HEK293 (cell line): ENCODE measurements around the gene MYLK.

Experiments used
- CTCF ChIA-PET: fragments of 350-600 bp; formaldehyde crosslinking; extraction: SDS; loops from one replicate; lab custom pipeline; 2021; ENCODE audit warnings: antibody characterized with exemption; lab: Yijun Ruan, JAX
- POLR2A ChIA-PET: fragments of 300-600 bp; formaldehyde crosslinking; extraction: SDS; loops from one replicate; lab custom pipeline; 2020; ENCODE audit warnings: antibody characterized with exemption, inconsistent platforms; lab: Yijun Ruan, JAX
- H3K27ac ChIP-seq: fragments of 200-500 bp; sonication (Bioruptor generic); 2 replicates; pipeline ENCODE4 v1.5.1; 2014; ENCODE audit warnings: low read depth, low read length, control low read depth, inconsistent platforms; ENCODE audit errors: extremely low read depth
- H3K36me3 ChIP-seq, 2 experiments: fragments of 200-500 bp in 1 of 2; sonication (Bioruptor generic) in 1 of 2; 1 replicate in 1 of 2; 2 replicates in 1 of 2; pipeline ENCODE4 v1.5.1; 2014 to 2017; ENCODE audit warnings: inconsistent platforms in 2 of 2, low read length in 2 of 2; ENCODE audit not compliant: control insufficient read depth in 2 of 2, insufficient read depth in 1 of 2
- H3K4me1 ChIP-seq: fragments of 200-500 bp; sonication (Bioruptor generic); 2 replicates; pipeline ENCODE4 v1.5.1; 2014; ENCODE audit warnings: mild to moderate bottlenecking, low read length, inconsistent platforms; ENCODE audit not compliant: control insufficient read depth, insufficient read depth
- H3K4me3 ChIP-seq: 2 replicates; pipeline ENCODE4 v1.5.1; 2011; ENCODE audit warnings: low read depth, mild to moderate bottlenecking, control low read depth, low read length, moderate library complexity
- H3K9me3 ChIP-seq: fragments of 200-500 bp; sonication (Bioruptor generic); 2 replicates; pipeline ENCODE4 v1.5.1; 2014; ENCODE audit warnings: low read depth, low read length, inconsistent platforms; ENCODE audit not compliant: control insufficient read depth, insufficient read depth
- EGR2 ChIP-seq: fragments of 450-650 bp; formaldehyde crosslinking; IDR thresholded peaks from 2 replicates; pipeline ENCODE4 v1.5.1; 2016; ENCODE audit warnings: low read depth, missing biosample characterization, missing genetic modification characterization
- FEZF1 ChIP-seq: fragments of 450-650 bp; formaldehyde crosslinking; IDR thresholded peaks from 2 replicates; pipeline ENCODE4 v1.5.1; 2016; ENCODE audit warnings: missing biosample characterization, missing genetic modification characterization
- GLIS1 ChIP-seq: fragments of 450-650 bp; formaldehyde crosslinking; IDR thresholded peaks from 2 replicates; pipeline ENCODE4 v1.5.1; 2016; ENCODE audit warnings: missing biosample characterization, missing genetic modification characterization
- KLF7 ChIP-seq: fragments of 450-650 bp; formaldehyde crosslinking; IDR thresholded peaks from 2 replicates; pipeline ENCODE4 v1.5.1; 2016; ENCODE audit warnings: missing biosample characterization, missing genetic modification characterization, borderline replicate concordance
- MYNN ChIP-seq: fragments of 450-650 bp; formaldehyde crosslinking; IDR thresholded peaks from 2 replicates; pipeline ENCODE4 v1.5.1; 2016; ENCODE audit warnings: missing biosample characterization, missing genetic modification characterization, borderline replicate concordance
- YY2 ChIP-seq: fragments of 450-650 bp; formaldehyde crosslinking; IDR thresholded peaks from 2 replicates; pipeline ENCODE4 v1.5.1; 2016; ENCODE audit warnings: missing biosample characterization, missing genetic modification characterization
- ZNF112 ChIP-seq: fragments of 450-650 bp; formaldehyde crosslinking; IDR thresholded peaks from 2 replicates; pipeline ENCODE4 v1.5.0; 2017; ENCODE audit warnings: missing biosample characterization, missing genetic modification characterization
- ZNF324 ChIP-seq: fragments of 450-650 bp; formaldehyde crosslinking; IDR thresholded peaks from 2 replicates; pipeline ENCODE4 v1.5.1; 2016; ENCODE audit warnings: missing biosample characterization, missing genetic modification characterization
- ZNF529 ChIP-seq: fragments of 450-650 bp; formaldehyde crosslinking; IDR thresholded peaks from 2 replicates; pipeline ENCODE4 v1.5.1; 2017; ENCODE audit warnings: missing genetic modification characterization, missing biosample characterization; ENCODE audit not compliant: insufficient replicate concordance
- ZNF707 ChIP-seq: fragments of 450-650 bp; formaldehyde crosslinking; IDR thresholded peaks from 2 replicates; pipeline ENCODE4 v1.5.1; 2016; ENCODE audit warnings: missing biosample characterization, missing genetic modification characterization
- ZNF791 ChIP-seq: fragments of 450-650 bp; formaldehyde crosslinking; IDR thresholded peaks from 2 replicates; pipeline ENCODE4 v1.5.1; 2016; ENCODE audit warnings: missing biosample characterization, missing genetic modification characterization
- ZSCAN16 ChIP-seq: fragments of 450-650 bp; formaldehyde crosslinking; IDR thresholded peaks from 2 replicates; pipeline ENCODE4 v1.5.1; 2016; ENCODE audit warnings: missing biosample characterization, missing genetic modification characterization
- TF ChIP-seq, protein P1 (sequence below): fragments of 450-650 bp; formaldehyde crosslinking; IDR thresholded peaks from 2 replicates; pipeline ENCODE4 v1.5.1; 2016; ENCODE audit warnings: missing biosample characterization, missing genetic modification characterization
- TF ChIP-seq, protein P2 (sequence below): fragments of 450-650 bp; formaldehyde crosslinking; IDR thresholded peaks from 2 replicates; pipeline ENCODE4 v1.5.1; 2016; ENCODE audit warnings: missing biosample characterization, missing genetic modification characterization
- TF ChIP-seq, protein P3 (sequence below): fragments of 450-650 bp; formaldehyde crosslinking; IDR thresholded peaks from 2 replicates; pipeline ENCODE4 v1.5.1; 2017; ENCODE audit warnings: missing biosample characterization, missing genetic modification characterization
- TF ChIP-seq, protein P4 (sequence below): fragments of 450-650 bp; formaldehyde crosslinking; IDR thresholded peaks from 2 replicates; pipeline ENCODE4 v1.5.1; 2016; ENCODE audit warnings: missing biosample characterization, missing genetic modification characterization

Gene MYLK

DNA sequence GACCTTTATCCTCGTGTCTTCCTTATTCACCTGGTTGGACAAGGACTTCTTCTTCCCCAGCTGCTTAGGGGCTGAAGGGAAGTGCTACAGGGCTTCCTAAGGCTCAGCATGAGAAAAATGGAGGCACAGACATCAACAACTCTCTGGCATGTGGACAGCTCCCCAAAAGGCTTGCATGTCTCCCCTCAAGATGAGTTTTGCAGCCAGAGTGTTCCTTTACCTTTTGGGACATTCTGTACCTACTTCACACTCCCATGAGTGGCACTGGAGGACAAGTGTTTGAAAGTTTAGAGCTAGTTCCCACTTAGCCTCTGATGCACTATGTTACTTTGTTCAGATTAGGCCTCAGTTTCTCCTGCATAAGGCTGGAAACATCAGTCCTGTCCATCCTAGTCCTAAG, 222.2 kb downstream of the MYLK start:
- peaks cover 0 to 20% of the 10 kb centered on the region in 2 experiments; a peak in 1 of 3 replicates for H3K36me3 ChIP-seq
- TF ChIP-seq ZNF112 (tag by site-specific recombination): no peak
- TF ChIP-seq ZNF707 (tag by site-specific recombination): no peak
- TF ChIP-seq MYNN: no peak
- TF ChIP-seq, protein P1, sequence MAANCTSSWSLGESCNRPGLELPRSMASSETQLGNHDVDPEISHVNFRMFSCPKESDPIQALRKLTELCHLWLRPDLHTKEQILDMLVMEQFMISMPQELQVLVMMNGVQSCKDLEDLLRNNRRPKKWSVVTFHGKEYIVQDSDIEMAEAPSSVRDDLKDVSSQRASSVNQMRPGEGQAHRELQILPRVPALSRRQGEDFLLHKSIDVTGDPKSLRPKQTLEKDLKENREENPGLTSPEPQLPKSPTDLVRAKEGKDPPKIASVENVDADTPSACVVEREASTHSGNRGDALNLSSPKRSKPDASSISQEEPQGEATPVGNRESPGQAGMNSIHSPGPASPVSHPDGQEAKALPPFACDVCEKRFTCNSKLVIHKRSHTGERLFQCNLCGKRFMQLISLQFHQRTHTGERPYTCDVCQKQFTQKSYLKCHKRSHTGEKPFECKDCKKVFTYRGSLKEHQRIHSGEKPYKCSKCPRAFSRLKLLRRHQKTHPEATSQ (tag by site-specific recombination): no peak
- no peak for TF ChIP-seq YY2 (tag by site-specific recombination)
- no peak for TF ChIP-seq KLF7 (tag by site-specific recombination)
- TF ChIP-seq, protein P2, sequence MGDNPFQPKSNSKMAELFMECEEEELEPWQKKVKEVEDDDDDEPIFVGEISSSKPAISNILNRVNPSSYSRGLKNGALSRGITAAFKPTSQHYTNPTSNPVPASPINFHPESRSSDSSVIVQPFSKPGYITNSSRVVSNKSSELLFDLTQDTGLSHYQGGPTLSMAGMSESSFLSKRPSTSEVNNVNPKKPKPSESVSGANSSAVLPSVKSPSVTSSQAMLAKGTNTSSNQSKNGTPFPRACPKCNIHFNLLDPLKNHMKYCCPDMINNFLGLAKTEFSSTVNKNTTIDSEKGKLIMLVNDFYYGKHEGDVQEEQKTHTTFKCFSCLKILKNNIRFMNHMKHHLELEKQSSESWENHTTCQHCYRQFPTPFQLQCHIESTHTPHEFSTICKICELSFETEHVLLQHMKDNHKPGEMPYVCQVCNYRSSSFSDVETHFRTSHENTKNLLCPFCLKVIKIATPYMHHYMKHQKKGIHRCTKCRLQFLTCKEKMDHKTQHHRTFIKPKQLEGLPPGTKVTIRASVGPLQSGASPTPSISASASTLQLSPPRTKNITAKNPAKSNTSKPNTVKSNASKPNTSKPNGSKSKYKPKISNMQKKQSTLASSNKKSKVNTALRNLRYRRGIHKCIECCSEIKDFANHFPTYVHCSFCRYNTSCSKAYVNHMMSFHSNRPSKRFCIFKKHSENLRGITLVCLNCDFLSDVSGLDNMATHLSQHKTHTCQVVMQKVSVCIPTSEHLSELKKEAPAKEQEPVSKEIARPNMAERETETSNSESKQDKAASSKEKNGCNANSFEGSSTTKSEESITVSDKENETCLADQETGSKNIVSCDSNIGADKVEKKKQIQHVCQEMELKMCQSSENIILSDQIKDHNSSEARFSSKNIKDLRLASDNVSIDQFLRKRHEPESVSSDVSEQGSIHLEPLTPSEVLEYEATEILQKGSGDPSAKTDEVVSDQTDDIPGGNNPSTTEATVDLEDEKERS (tag by site-specific recombination): no peak
- TF ChIP-seq ZNF529: no peak
- no peak for TF ChIP-seq FEZF1
- TF ChIP-seq ZSCAN16 (tag by site-specific recombination): no peak
- POLR2A ChIA-PET: no interaction called here
- CTCF ChIA-PET: interaction anchor here (0.7 to 6.2 kb wide), 2 partner anchors 9 to 41 kb away, joined by 3 to 36 read pairs; no protein-coding TSS in a partner anchor
- H3K4me3 ChIP-seq: no peak overlapping the region
- H3K27ac ChIP-seq: no peak overlapping the region
- H3K4me1 ChIP-seq: no peaks in the 10 kb centered on the region; the same call in 1 of the 2 replicates
- H3K9me3 ChIP-seq: no peaks in the 10 kb centered on the region

DNA sequence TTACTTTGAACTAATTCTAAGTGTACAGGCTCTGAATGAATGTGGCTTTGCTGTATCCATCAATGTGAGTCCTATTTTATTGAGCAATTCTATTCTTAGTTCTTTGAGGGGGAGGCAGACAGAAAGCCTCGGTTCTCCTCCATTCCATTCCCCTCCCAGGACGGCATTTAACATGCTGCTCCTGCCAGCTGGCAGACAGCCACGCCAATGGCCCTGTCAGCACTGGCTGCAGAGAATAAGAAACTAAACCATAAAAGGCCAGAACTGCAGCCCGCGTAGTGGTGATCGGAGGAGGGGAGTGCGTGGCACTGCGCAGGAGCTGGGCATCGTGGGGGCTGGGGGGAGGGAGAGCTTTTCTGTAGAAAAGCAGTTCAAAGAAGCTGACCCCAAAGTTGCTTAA, 223.2 kb downstream of the MYLK start:
- TF ChIP-seq ZNF324 (tag by site-specific recombination) (no peak), EGR2 (tag by site-specific recombination) (no peak), ZNF791 (tag by site-specific recombination) (no peak), GLIS1 (tag by site-specific recombination) (peak; percentile 57)
- TF ChIP-seq, protein P3, sequence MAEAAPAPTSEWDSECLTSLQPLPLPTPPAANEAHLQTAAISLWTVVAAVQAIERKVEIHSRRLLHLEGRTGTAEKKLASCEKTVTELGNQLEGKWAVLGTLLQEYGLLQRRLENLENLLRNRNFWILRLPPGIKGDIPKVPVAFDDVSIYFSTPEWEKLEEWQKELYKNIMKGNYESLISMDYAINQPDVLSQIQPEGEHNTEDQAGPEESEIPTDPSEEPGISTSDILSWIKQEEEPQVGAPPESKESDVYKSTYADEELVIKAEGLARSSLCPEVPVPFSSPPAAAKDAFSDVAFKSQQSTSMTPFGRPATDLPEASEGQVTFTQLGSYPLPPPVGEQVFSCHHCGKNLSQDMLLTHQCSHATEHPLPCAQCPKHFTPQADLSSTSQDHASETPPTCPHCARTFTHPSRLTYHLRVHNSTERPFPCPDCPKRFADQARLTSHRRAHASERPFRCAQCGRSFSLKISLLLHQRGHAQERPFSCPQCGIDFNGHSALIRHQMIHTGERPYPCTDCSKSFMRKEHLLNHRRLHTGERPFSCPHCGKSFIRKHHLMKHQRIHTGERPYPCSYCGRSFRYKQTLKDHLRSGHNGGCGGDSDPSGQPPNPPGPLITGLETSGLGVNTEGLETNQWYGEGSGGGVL (tag by site-specific recombination): peak; percentile 58; the same call in 1 of the 2 replicates
- TF ChIP-seq, protein P4, sequence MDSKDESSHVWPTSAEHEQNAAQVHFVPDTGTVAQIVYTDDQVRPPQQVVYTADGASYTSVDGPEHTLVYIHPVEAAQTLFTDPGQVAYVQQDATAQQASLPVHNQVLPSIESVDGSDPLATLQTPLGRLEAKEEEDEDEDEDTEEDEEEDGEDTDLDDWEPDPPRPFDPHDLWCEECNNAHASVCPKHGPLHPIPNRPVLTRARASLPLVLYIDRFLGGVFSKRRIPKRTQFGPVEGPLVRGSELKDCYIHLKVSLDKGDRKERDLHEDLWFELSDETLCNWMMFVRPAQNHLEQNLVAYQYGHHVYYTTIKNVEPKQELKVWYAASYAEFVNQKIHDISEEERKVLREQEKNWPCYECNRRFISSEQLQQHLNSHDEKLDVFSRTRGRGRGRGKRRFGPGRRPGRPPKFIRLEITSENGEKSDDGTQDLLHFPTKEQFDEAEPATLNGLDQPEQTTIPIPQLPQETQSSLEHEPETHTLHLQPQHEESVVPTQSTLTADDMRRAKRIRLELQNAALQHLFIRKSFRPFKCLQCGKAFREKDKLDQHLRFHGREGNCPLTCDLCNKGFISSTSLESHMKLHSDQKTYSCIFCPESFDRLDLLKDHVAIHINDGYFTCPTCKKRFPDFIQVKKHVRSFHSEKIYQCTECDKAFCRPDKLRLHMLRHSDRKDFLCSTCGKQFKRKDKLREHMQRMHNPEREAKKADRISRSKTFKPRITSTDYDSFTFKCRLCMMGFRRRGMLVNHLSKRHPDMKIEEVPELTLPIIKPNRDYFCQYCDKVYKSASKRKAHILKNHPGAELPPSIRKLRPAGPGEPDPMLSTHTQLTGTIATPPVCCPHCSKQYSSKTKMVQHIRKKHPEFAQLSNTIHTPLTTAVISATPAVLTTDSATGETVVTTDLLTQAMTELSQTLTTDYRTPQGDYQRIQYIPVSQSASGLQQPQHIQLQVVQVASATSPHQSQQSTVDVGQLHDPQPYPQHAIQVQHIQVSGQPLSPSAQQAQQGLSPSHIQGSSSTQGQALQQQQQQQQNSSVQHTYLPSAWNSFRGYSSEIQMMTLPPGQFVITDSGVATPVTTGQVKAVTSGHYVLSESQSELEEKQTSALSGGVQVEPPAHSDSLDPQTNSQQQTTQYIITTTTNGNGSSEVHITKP: peak; percentile 75
- TF ChIP-seq, all 188 proteins: peak for 3
- Histone ChIP-seq H3K27ac (no peak overlapping the region), H3K4me1 (no peaks in the 10 kb centered on the region; the same call in 1 of the 2 replicates), H3K4me3 (no peak overlapping the region), H3K9me3 (no peaks in the 10 kb centered on the region), H3K36me3 (peaks cover 0 to 22% of the 10 kb centered on the region in 2 experiments; a peak in 1 of 3 replicates)
- CTCF ChIA-PET: interaction anchor here (1.6 to 6.2 kb wide), 4 partner anchors 8 to 56 kb away, joined by 5 to 36 read pairs (median 9); no protein-coding TSS in a partner anchor
- POLR2A ChIA-PET: interaction anchor here (0.7 kb wide), 1 partner anchor 23 kb away, joined by 3 read pairs; no protein-coding TSS in a partner anchor
